GM12801 (cell line): Measurements from ENCODE around the gene PIGV.

Source experiments
- CTCF ChIP-seq: IDR thresholded peaks from one replicate; pipeline ENCODE4 v1.5.1; 2011; ENCODE audit warnings: control low read depth; ENCODE audit not compliant: insufficient read length; ENCODE audit errors: extremely low read depth

PIGV gene

GRCh38 chr1:26758358-26758757, 29.4 kb upstream of the PIGV start:
- TF ChIP-seq CTCF, result no peak

- no peak for TF ChIP-seq CTCF
Measured at GRCh38 chr1:26759531-26759930, 28.2 kb upstream of the PIGV start.

GRCh38 chr1:26761217-26761616, 26.5 kb upstream of the PIGV start:
- TF ChIP-seq CTCF, result no peak

- no peak for TF ChIP-seq CTCF
Measured at GRCh38 chr1:26767714-26768113, 20.0 kb upstream of the PIGV start.

GRCh38 chr1:26768755-26769154, 19.0 kb upstream of the PIGV start:
- TF ChIP-seq CTCF, result no peak

GRCh38 chr1:26771285-26771642, 16.5 kb upstream of the PIGV start:
- TF ChIP-seq CTCF, result no peak

GRCh38 chr1:26771643-26772321, 16.0 kb upstream of the PIGV start:
- TF ChIP-seq CTCF, result no peak
